OCI-LY7 (cell line): ENCODE data around the gene UBE3A.

Source experiments
- CTCF ChIP-seq: fragments of 200-600 bp; sonication (generic); conservative IDR thresholded peaks from 2 replicates; pipeline ENCODE4 v1.5.1; 2014; ENCODE audit warnings: mild to moderate bottlenecking, antibody characterized with exemption, low read length, moderate library complexity, mixed read lengths
- EZH2phosphoT487 ChIP-seq: fragments of 200-600 bp; sonication (generic); IDR thresholded peaks from 2 replicates; pipeline ENCODE4 v1.6.1; 2018; ENCODE audit warnings: low read depth, borderline replicate concordance, mild to moderate bottlenecking, mixed run types, antibody characterized with exemption, low read length, moderate library complexity, mixed read lengths

GRCh38 chr15:25397100-25397499 lies 41.7 kb downstream of the UBE3A start:
- TF ChIP-seq CTCF (no peak), EZH2phosphoT487 (no peak)
